ENCODE data around the gene PADI3. TPM values are rescaled to one million over a fixed set of nuclear protein-coding genes. Genes with fewer than 3 reads are reported as not detected.

Gene PADI3
- total and polyA plus RNA-seq, 2 of the 4 experiments (the other 2 are of a cell fraction): not detected

DNA sequence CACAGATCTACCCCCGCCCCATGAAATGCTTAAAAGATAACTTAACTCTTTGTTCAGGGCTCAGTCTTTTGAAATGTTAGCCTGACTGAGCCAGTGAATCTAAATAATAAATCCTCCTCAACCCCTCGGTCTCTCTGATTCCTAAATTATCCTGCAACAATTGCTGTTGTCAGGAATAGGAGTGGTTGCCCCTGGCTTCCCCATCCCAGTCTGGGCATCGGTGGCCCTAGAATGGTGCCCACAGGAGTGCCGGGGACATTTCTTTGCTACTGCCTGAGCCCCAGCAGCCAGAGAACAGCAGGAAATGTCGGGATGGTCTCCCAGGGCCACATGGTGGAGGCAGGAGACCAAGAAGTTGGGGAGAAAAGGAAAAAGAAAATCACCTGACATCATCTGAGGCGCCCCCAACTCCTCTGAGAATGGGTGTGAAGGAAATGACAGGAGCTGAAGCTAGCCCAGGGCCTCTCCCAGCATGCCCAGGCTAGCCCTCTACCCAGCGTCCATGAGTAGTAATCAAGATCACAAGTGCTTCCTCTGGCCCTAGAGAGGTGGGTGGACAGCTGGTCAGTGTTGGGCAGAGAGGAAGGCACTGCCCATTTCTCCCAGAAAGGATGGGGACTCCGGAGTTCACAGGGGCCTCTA lies 60.6 kb downstream of the PADI3 start:
- peaks cover 39% of the 10 kb centered on the region for H3K27me3 ChIP-seq (ENCODE audit: control insufficient read depth, insufficient read depth, low read length)
- ChIA-PET POLR2A (ENCODE audit: unreplicated experiment) (interaction anchor here (0.7 kb wide), 1 partner anchor 59 kb away, joined by 6 read pairs; no protein-coding TSS in a partner anchor), CTCF (interaction anchor here (0.6 kb wide), 1 partner anchor 152 kb away, joined by 4 read pairs; no protein-coding TSS in a partner anchor)
- no peaks in the 10 kb centered on the region for H3K36me3 ChIP-seq (ENCODE audit: control insufficient read depth, insufficient read depth, low read length)
- no peaks in the 10 kb centered on the region for H3K9me1 ChIP-seq (ENCODE audit: insufficient read depth, low read length)
- no peak overlapping the region for H4K8ac ChIP-seq (ENCODE audit: low read depth in 2 of 2, low read length in 2 of 2)
- no peak overlapping the region for H4K5ac ChIP-seq (ENCODE audit: low read depth, low read length)
- WGBS, 2 experiments (ENCODE audit: extremely low coverage in 2 of 2, insufficient read length in 1 of 2): 42% methylated on average over 2 of the region's 8 CpGs; no CpG with 5 or more reads in 1 of the 2 experiments
- no peak overlapping the region for H2AK5ac ChIP-seq (ENCODE audit: low read depth, low read length)
- no peak overlapping the region for H3K9ac ChIP-seq (ENCODE audit: low read depth, low read length)
- H3K4me2 ChIP-seq (ENCODE audit: low read depth, low read length): no peak overlapping the region
- H3K27ac ChIP-seq (ENCODE audit: insufficient read depth, low read length): no peak overlapping the region
- H2BK20ac ChIP-seq (ENCODE audit: low read depth, low read length): no peak overlapping the region
- H2BK120ac ChIP-seq (ENCODE audit: low read depth, low read length): no peak overlapping the region
- no peaks in the 10 kb centered on the region for H3K79me1 ChIP-seq (ENCODE audit: low read depth in 1 of 2, low read length in 2 of 2)
- no peak overlapping the region for H3K4ac ChIP-seq (ENCODE audit: low read depth, low read length)
- H2BK5ac ChIP-seq (ENCODE audit: low read depth, low read length, poor library complexity, severe bottlenecking): no peak overlapping the region
- no TSS peak for BruUV-seq (replicated peaks)
- no peak overlapping the region for H2AFZ ChIP-seq (replicated peaks; ENCODE audit: low read length, poor library complexity)
- no peak overlapping the region for H3K56ac ChIP-seq (ENCODE audit: extremely low read depth, insufficient read depth, low read length)
- H4K20me1 ChIP-seq (ENCODE audit: insufficient read depth, low read length): no peaks in the 10 kb centered on the region
- in situ Hi-C loops (cut with MboI; ENCODE audit: low sequenced_read_pairs): no loop called here
- H3K23ac ChIP-seq (ENCODE audit: low read depth, low read length): no peak overlapping the region
- no peak for ATAC-seq (ENCODE audit: low read depth)
- H2AK9ac ChIP-seq (replicated peaks; ENCODE audit: low read depth, low read length, poor library complexity): no peak overlapping the region
- H3K4me3 ChIP-seq (ENCODE audit: insufficient read depth, low read depth, low read length): no peak overlapping the region
- no peaks in the 10 kb centered on the region for H3K9me3 ChIP-seq (ENCODE audit: control insufficient read depth, insufficient read depth, low read length)
- no peak for DNase-seq
- H2BK15ac ChIP-seq (ENCODE audit: low read depth, low read length): no peak overlapping the region
- TF ChIP-seq, protein P1, sequence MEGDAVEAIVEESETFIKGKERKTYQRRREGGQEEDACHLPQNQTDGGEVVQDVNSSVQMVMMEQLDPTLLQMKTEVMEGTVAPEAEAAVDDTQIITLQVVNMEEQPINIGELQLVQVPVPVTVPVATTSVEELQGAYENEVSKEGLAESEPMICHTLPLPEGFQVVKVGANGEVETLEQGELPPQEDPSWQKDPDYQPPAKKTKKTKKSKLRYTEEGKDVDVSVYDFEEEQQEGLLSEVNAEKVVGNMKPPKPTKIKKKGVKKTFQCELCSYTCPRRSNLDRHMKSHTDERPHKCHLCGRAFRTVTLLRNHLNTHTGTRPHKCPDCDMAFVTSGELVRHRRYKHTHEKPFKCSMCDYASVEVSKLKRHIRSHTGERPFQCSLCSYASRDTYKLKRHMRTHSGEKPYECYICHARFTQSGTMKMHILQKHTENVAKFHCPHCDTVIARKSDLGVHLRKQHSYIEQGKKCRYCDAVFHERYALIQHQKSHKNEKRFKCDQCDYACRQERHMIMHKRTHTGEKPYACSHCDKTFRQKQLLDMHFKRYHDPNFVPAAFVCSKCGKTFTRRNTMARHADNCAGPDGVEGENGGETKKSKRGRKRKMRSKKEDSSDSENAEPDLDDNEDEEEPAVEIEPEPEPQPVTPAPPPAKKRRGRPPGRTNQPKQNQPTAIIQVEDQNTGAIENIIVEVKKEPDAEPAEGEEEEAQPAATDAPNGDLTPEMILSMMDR (conservative IDR thresholded peaks at IDR 0.05; ENCODE audit: low read depth, low read length): no peak
- TF ChIP-seq CEBPB (IDR thresholded peaks at IDR 0.05; ENCODE audit: low read depth, low read length) (no peak), RAD21 (IDR thresholded peaks at IDR 0.05; ENCODE audit: low read length) (no peak)
- no peak overlapping the region for H3K14ac ChIP-seq (replicated peaks; ENCODE audit: low read depth, low read length)
- intact Hi-C loops (cut with micrococcal nuclease): no loop called here
- no peak overlapping the region for H3K18ac ChIP-seq (ENCODE audit: low read depth, low read length)
- no peaks in the 10 kb centered on the region for H3K4me1 ChIP-seq (ENCODE audit: control insufficient read depth, insufficient read depth, low read length)
- H4K91ac ChIP-seq (ENCODE audit: insufficient read depth, low read depth, low read length): no peak overlapping the region
- dilution Hi-C loops (cut with HindIII; ENCODE audit: low sequenced_read_pairs, unreplicated experiment): no loop called here
